ENCODE data around the gene PLG.

The PLG gene

GRCh38 chr6:160766989-160767646 lies 65.1 kb downstream of the PLG start:
- no peaks in the 10 kb centered on the region for H3K9me3 ChIP-seq (ENCODE audit: insufficient read depth, low read length)
- H3F3A ChIP-seq (ENCODE audit: insufficient read depth) = no peaks in the 10 kb centered on the region
- no peaks in the 10 kb centered on the region for H3K9me2 ChIP-seq (replicated peaks; ENCODE audit: insufficient read depth, low read length)
- H3K27me3 ChIP-seq (ENCODE audit: low read length) = no peaks in the 10 kb centered on the region
- no peaks in the 10 kb centered on the region for H3K36me3 ChIP-seq (ENCODE audit: low read length)
- no peaks in the 10 kb centered on the region for H3K79me2 ChIP-seq (ENCODE audit: insufficient read depth, low read length)
- no peak overlapping the region for H3K4me2 ChIP-seq (ENCODE audit: low read depth, low read length, poor library complexity, severe bottlenecking)
- H2AFZ ChIP-seq (ENCODE audit: low read depth, low read length, severe bottlenecking) = no peak overlapping the region
- H3K27ac ChIP-seq (ENCODE audit: low read depth, low read length) = no peak overlapping the region
- no peak overlapping the region for H3K4me3 ChIP-seq (ENCODE audit: insufficient read depth, low read length, poor library complexity, severe bottlenecking)
- TF ChIP-seq EZH2phosphoT487 (conservative IDR thresholded peaks at IDR 0.05; ENCODE audit: low read length) (no peak), CTCF (IDR thresholded peaks at IDR 0.05; ENCODE audit: insufficient read depth, low read length, poor library complexity, severe bottlenecking) (peak; percentile 83)
- no peaks in the 10 kb centered on the region for H4K20me1 ChIP-seq (ENCODE audit: low read depth, low read length)
- no peak overlapping the region for H3K9ac ChIP-seq (ENCODE audit: low read length)

- Histone ChIP-seq H3K9me2 (replicated peaks; ENCODE audit: insufficient read depth, low read length) (no peaks in the 10 kb centered on the region), H3K79me2 (ENCODE audit: insufficient read depth, low read length) (no peaks in the 10 kb centered on the region), H3K27ac (ENCODE audit: low read depth, low read length) (no peak overlapping the region), H2AFZ (ENCODE audit: low read depth, low read length, severe bottlenecking) (no peak overlapping the region), H3K4me3 (ENCODE audit: insufficient read depth, low read length, poor library complexity, severe bottlenecking) (no peak overlapping the region), H4K20me1 (ENCODE audit: low read depth, low read length) (no peaks in the 10 kb centered on the region), H3K9me3 (ENCODE audit: insufficient read depth, low read length) (no peaks in the 10 kb centered on the region), H3K9ac (ENCODE audit: low read length) (no peak overlapping the region), H3K4me2 (ENCODE audit: low read depth, low read length, poor library complexity, severe bottlenecking) (no peak overlapping the region), H3F3A (ENCODE audit: insufficient read depth) (no peaks in the 10 kb centered on the region), H3K27me3 (ENCODE audit: low read length) (no peaks in the 10 kb centered on the region), H3K36me3 (ENCODE audit: low read length) (no peaks in the 10 kb centered on the region)
- no peak for TF ChIP-seq EZH2phosphoT487 (conservative IDR thresholded peaks at IDR 0.05; ENCODE audit: low read length)
- no peak for TF ChIP-seq CTCF (IDR thresholded peaks at IDR 0.05; ENCODE audit: insufficient read depth, low read length, poor library complexity, severe bottlenecking)
Measured at GRCh38 chr6:160767647-160768019, 65.6 kb downstream of the PLG start.

GRCh38 chr6:160768101-160768500 lies 66.1 kb downstream of the PLG start:
- Histone ChIP-seq H3K9me2 (replicated peaks; ENCODE audit: insufficient read depth, low read length) (no peaks in the 10 kb centered on the region), H3K9me3 (ENCODE audit: insufficient read depth, low read length) (no peaks in the 10 kb centered on the region), H3K36me3 (ENCODE audit: low read length) (no peaks in the 10 kb centered on the region), H3K4me3 (ENCODE audit: insufficient read depth, low read length, poor library complexity, severe bottlenecking) (no peak overlapping the region), H2AFZ (ENCODE audit: low read depth, low read length, severe bottlenecking) (no peak overlapping the region), H3K4me2 (ENCODE audit: low read depth, low read length, poor library complexity, severe bottlenecking) (no peak overlapping the region), H3K79me2 (ENCODE audit: insufficient read depth, low read length) (no peaks in the 10 kb centered on the region), H3K27me3 (ENCODE audit: low read length) (no peaks in the 10 kb centered on the region), H4K20me1 (ENCODE audit: low read depth, low read length) (no peaks in the 10 kb centered on the region), H3K9ac (ENCODE audit: low read length) (no peak overlapping the region), H3K27ac (ENCODE audit: low read depth, low read length) (no peak overlapping the region), H3F3A (ENCODE audit: insufficient read depth) (no peaks in the 10 kb centered on the region)
- TF ChIP-seq CTCF (IDR thresholded peaks at IDR 0.05; ENCODE audit: insufficient read depth, low read length, poor library complexity, severe bottlenecking) = no peak
- no peak for TF ChIP-seq EZH2phosphoT487 (conservative IDR thresholded peaks at IDR 0.05; ENCODE audit: low read length)
